ENCODE results near the gene PMPCB. TPM values are rescaled to one million over a fixed set of nuclear protein-coding genes. Genes with fewer than 3 reads are reported as not detected.

PMPCB gene
- total and polyA plus RNA-seq, 12 donors, result 51.5 to 98.4 (median 89.0) TPM

- H3K4me3 ChIP-seq, result peak overlapping the region; percentile 73 to 95 (median 88)
- H3K36me3 ChIP-seq, result peaks cover 0 to 33% (median 13%) of the 10 kb centered on the region in 9 donors
- no peak for TF ChIP-seq CTCF (IDR thresholded peaks at IDR 0.05)
- DNase-seq (no peak), ATAC-seq (peak in 4 of 8 donors; percentile 1 to 45 (median 12))
- no peaks in the 10 kb centered on the region for H3K27me3 ChIP-seq
- peaks cover 0 to 51% (median 40%) of the 10 kb centered on the region in 9 donors for H3K4me1 ChIP-seq
- WGBS, 2 donors, result 0 to 2% methylated on average over 26 of the region's 26 CpGs
- H3K9me3 ChIP-seq, result no peaks in the 10 kb centered on the region
- H3K27ac ChIP-seq, result peak overlapping the region; percentile 14 to 95 (median 86)
- intact Hi-C loops (cut with DNase I), result loop anchor here in 3 of 10 donors (2.0 to 10.0 kb wide), 2 partner anchors 47 to 49 kb away; partner anchors contain the start of gene PMPCB (in 3 of the 3)
Measured at GRCh38 chr7:103343758-103344452, 46.7 kb downstream of the PMPCB start.

- Histone ChIP-seq H3K9me3 (no peaks in the 10 kb centered on the region), H3K27me3 (no peaks in the 10 kb centered on the region), H3K36me3 (peaks cover 0 to 26% (median 11%) of the 10 kb centered on the region in 9 donors), H3K4me3 (peak within 1 kb of the TSS; percentile 73 to 95 (median 88)), H3K4me1 (peaks cover 1 to 58% (median 47%) of the 10 kb centered on the region in 9 donors), H3K27ac (peak within 1 kb of the TSS; percentile 14 to 95 (median 86))
- WGBS, 2 donors, result 8% methylated on average over 43 of the region's 43 CpGs
- intact Hi-C loops (cut with DNase I), result loop anchor here in 3 of 10 donors (2.0 to 10.0 kb wide), 2 partner anchors 48 to 50 kb away; partner anchors contain the start of gene PMPCB (in 3 of the 3)
- DNase-seq (peak; percentile 79 to 88), ATAC-seq (peak; percentile 90 to 96 (median 93))
- TF ChIP-seq CTCF (IDR thresholded peaks at IDR 0.05), result no peak
Measured at GRCh38 chr7:103344453-103345149, 47.4 kb downstream of the PMPCB start, which contains the start of gene DNAJC2. DNAJC2 (minus strand) TSS chr7:103344767; CDS start chr7:103344622, 145 bp downstream.

GRCh38 chr7:103346396-103346795 is 49.2 kb downstream of the PMPCB start:
- peaks cover 0 to 15% (median 3%) of the 10 kb centered on the region in 9 donors for H3K36me3 ChIP-seq
- no peak for DNase-seq
- H3K27me3 ChIP-seq, result no peaks in the 10 kb centered on the region
- no peak overlapping the region for H3K27ac ChIP-seq
- no peak for ATAC-seq
- H3K4me3 ChIP-seq, result no peak overlapping the region
- WGBS, 2 donors, result 95 to 96% methylated on average over 5 of the region's 5 CpGs
- no peaks in the 10 kb centered on the region for H3K9me3 ChIP-seq
- peaks cover 4 to 67% (median 64%) of the 10 kb centered on the region in 9 donors for H3K4me1 ChIP-seq
- intact Hi-C loops (cut with DNase I), result loop anchor here in 1 of 10 donors (10.0 kb wide), 1 partner anchor 52 kb away; the partner anchor contains the start of gene PMPCB
- no peak for TF ChIP-seq CTCF (IDR thresholded peaks at IDR 0.05)
